ENCODE results near the gene NHS.

DNA sequence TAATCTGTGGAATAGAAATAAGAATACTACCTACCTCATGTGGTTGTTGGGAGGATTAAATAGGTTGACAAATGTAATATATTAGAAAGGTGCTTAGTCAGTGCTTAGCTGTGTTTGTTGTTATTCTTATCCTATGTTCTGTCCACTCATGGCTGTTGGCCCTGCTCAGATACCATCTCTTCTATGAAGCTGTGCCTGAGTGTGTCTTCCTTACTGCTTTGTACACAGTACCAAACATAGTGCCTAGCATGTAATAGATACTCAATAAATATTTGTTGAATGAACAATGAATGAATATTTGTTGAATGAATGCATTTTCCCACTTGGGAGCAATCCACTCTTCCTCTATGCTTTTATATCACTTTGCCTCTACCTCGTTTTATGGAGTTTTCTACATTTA, 57.2 kb downstream of the NHS start:
- TF ChIP-seq, protein P1, sequence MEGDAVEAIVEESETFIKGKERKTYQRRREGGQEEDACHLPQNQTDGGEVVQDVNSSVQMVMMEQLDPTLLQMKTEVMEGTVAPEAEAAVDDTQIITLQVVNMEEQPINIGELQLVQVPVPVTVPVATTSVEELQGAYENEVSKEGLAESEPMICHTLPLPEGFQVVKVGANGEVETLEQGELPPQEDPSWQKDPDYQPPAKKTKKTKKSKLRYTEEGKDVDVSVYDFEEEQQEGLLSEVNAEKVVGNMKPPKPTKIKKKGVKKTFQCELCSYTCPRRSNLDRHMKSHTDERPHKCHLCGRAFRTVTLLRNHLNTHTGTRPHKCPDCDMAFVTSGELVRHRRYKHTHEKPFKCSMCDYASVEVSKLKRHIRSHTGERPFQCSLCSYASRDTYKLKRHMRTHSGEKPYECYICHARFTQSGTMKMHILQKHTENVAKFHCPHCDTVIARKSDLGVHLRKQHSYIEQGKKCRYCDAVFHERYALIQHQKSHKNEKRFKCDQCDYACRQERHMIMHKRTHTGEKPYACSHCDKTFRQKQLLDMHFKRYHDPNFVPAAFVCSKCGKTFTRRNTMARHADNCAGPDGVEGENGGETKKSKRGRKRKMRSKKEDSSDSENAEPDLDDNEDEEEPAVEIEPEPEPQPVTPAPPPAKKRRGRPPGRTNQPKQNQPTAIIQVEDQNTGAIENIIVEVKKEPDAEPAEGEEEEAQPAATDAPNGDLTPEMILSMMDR (IDR thresholded peaks at IDR 0.05) = no peak
- TF ChIP-seq POLR2A (IDR thresholded peaks at IDR 0.05) = no peak

Measured in body of pancreas (tissue), 4 donors.